HL-60 (cell line): ENCODE measurements around the gene WDR59.

Source experiments
- DNase-seq, 2 experiments: peaks; one replicate each; pipeline ENCODE4 v3.0.0-alpha.2; 2010 to 2020; ENCODE audit warnings: low read depth in 1 of 2, low spot score in 1 of 2
- H3K27ac ChIP-seq: fragments of 250-450 bp; sonication (Bioruptor Pico); replicated peaks from 2 replicates; pipeline ENCODE4 v1.5.1; 2020; ENCODE audit warnings: mild to moderate bottlenecking, moderate library complexity
- H3K27me3 ChIP-seq: fragments of 250-450 bp; sonication (Bioruptor Pico); 2 replicates; pipeline ENCODE4 v1.5.1; 2021; ENCODE audit warnings: mild to moderate bottlenecking, moderate library complexity; ENCODE audit not compliant: insufficient read depth, poor library complexity, severe bottlenecking
- H3K4me3 ChIP-seq: replicated peaks from 2 replicates; pipeline ENCODE4 v1.5.1; 2011; ENCODE audit warnings: mild to moderate bottlenecking, control low read depth, low read length; ENCODE audit not compliant: insufficient read depth
- CTCF ChIP-seq: IDR thresholded peaks from one replicate; pipeline ENCODE4 v1.5.1; 2011; ENCODE audit warnings: low read length, control low read depth, inconsistent platforms; ENCODE audit not compliant: insufficient read depth
- GABPA ChIP-seq: IDR thresholded peaks from 2 replicates; pipeline ENCODE4 v1.6.1; 2012; ENCODE audit warnings: low read depth
- POLR2AphosphoS5 ChIP-seq: IDR thresholded peaks from 2 replicates; pipeline ENCODE4 v1.6.1; 2012; ENCODE audit warnings: low read depth
- SPI1 ChIP-seq: IDR thresholded peaks from 2 replicates; pipeline ENCODE4 v1.6.1; 2012; ENCODE audit warnings: low read depth, mild to moderate bottlenecking, borderline replicate concordance
- TF ChIP-seq, protein P1 (sequence below): IDR thresholded peaks from 2 replicates; pipeline ENCODE4 v1.6.1; 2012; ENCODE audit warnings: low read depth; ENCODE audit not compliant: insufficient replicate concordance

The WDR59 gene

GRCh38 chr16:75023009-75023408 lies 38.1 kb upstream of the WDR59 start:
- Histone ChIP-seq H3K27ac (no peak overlapping the region), H3K27me3 (no peaks in the 10 kb centered on the region), H3K4me3 (no peak overlapping the region)
- TF ChIP-seq, protein P1, sequence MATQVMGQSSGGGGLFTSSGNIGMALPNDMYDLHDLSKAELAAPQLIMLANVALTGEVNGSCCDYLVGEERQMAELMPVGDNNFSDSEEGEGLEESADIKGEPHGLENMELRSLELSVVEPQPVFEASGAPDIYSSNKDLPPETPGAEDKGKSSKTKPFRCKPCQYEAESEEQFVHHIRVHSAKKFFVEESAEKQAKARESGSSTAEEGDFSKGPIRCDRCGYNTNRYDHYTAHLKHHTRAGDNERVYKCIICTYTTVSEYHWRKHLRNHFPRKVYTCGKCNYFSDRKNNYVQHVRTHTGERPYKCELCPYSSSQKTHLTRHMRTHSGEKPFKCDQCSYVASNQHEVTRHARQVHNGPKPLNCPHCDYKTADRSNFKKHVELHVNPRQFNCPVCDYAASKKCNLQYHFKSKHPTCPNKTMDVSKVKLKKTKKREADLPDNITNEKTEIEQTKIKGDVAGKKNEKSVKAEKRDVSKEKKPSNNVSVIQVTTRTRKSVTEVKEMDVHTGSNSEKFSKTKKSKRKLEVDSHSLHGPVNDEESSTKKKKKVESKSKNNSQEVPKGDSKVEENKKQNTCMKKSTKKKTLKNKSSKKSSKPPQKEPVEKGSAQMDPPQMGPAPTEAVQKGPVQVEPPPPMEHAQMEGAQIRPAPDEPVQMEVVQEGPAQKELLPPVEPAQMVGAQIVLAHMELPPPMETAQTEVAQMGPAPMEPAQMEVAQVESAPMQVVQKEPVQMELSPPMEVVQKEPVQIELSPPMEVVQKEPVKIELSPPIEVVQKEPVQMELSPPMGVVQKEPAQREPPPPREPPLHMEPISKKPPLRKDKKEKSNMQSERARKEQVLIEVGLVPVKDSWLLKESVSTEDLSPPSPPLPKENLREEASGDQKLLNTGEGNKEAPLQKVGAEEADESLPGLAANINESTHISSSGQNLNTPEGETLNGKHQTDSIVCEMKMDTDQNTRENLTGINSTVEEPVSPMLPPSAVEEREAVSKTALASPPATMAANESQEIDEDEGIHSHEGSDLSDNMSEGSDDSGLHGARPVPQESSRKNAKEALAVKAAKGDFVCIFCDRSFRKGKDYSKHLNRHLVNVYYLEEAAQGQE, result no peak
- TF ChIP-seq CTCF (no peak), GABPA (no peak), POLR2AphosphoS5 (no peak)
- DNase-seq, result no peak

- no peak overlapping the region for H3K4me3 ChIP-seq
- H3K27ac ChIP-seq, result no peak overlapping the region
- no peak for TF ChIP-seq POLR2AphosphoS5
- DNase-seq, result no peak
- no peaks in the 10 kb centered on the region for H3K27me3 ChIP-seq
Measured at GRCh38 chr16:75022567-75022966, 37.6 kb upstream of the WDR59 start.

DNA sequence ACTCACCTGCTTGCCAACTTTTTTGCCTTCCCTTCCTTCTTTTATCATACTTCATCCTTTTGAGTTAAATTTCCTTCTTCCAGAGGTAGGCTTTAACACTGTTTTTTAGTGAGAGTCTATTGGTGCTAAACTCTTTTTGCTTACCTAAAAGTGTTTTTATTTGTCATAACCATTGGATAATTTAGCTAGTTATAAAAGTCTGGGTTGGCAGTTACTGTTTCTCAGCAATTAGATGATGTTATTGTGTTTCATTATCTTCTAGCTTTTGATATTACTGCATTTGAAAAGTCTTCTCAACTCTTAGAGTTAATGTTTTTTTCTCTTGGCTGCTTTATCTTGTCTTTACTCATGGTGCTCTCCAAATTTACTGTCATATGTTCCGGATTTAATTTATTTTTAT lies 36.5 kb upstream of the WDR59 start:
- H3K27me3 ChIP-seq, result no peaks in the 10 kb centered on the region
- no peak overlapping the region for H3K27ac ChIP-seq
- H3K4me3 ChIP-seq, result no peak overlapping the region
- no peak for DNase-seq
- no peak for TF ChIP-seq CTCF
- TF ChIP-seq SPI1, result no peak
- no peak for TF ChIP-seq GABPA
- TF ChIP-seq, protein P1, result no peak
- TF ChIP-seq POLR2AphosphoS5, result no peak

DNA sequence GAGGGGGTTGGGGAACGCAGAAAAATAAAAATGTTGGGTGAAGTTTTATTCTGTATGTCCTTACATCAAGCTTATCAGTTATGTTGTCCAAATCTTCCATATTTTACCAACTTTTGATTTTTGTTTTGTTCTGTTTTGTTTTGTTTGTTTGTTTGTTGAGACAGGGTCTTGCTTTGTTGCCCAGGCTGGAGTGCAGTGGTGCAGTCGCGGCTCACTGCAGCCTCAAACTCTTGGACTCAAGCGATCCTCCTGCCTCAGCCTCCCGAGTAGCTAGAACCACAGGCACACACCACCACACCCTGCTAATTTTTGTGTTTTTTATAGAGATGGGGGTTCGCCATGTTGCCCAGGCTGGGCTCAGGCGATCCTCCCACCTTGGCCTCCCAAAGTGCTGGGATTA lies 34.7 kb upstream of the WDR59 start:
- H3K4me3 ChIP-seq, result no peak overlapping the region
- H3K27me3 ChIP-seq, result no peaks in the 10 kb centered on the region
- H3K27ac ChIP-seq, result no peak overlapping the region
- TF ChIP-seq SPI1 (no peak), CTCF (no peak), POLR2AphosphoS5 (no peak)
- DNase-seq, result no peak
